Cardiac muscle cell (in vitro differentiated cells and primary cell): Measurements from ENCODE around the gene IFIT1B. TPM values are rescaled to one million over a fixed set of nuclear protein-coding genes. Genes with fewer than 3 reads are reported as not detected.

ENCODE experiments used
- DNase-seq, 2 donors: peaks; one replicate each; pipeline versions ENCODE4 v3.0.0 to v3.0.0-alpha.2; 2010 to 2017; ENCODE audit warnings: low read depth in 1 of 2, low spot score in 1 of 2
- H3K27ac ChIP-seq: fragments of 200-600 bp; sonication (generic); 2 replicates; pipeline ENCODE4 v1.5.1; 2016
- H3K27me3 ChIP-seq: fragments of 200-600 bp; sonication (generic); 2 replicates; pipeline ENCODE4 v1.6.0; 2016; ENCODE audit warnings: control low read depth
- H3K36me3 ChIP-seq: fragments of 200-600 bp; sonication (generic); 2 replicates; pipeline ENCODE4 v1.5.1; 2016; ENCODE audit warnings: control low read depth
- H3K4me1 ChIP-seq: fragments of 200-600 bp; sonication (generic); 2 replicates; pipeline ENCODE4 v1.8.1; 2017; ENCODE audit warnings: low read depth, mild to moderate bottlenecking, mixed run types
- H3K4me3 ChIP-seq: fragments of 200-600 bp; sonication (generic); 2 replicates; pipeline ENCODE4 v1.5.1; 2016; ENCODE audit warnings: mild to moderate bottlenecking
- H3K9me3 ChIP-seq: fragments of 200-600 bp; sonication (generic); 2 replicates; pipeline ENCODE4 v1.5.1; 2017; ENCODE audit warnings: low read depth, mild to moderate bottlenecking, control low read depth
- polyA plus RNA-seq: library from polyadenylated mRNA; unstranded; fragments of >200 nt; fragmentation: Nextera tagmentation; extraction: Ambion mirVana; gene quantifications from 2 replicates; pipeline ENCODE4 v1.2.1, GENCODE V29; 2016
- total RNA-seq: library from RNA; depleted of rRNA; stranded (reverse); fragments of >200 nt; gene quantifications from 2 replicates; pipeline ENCODE4 v1.2.3, GENCODE V29; 2016
- TF ChIP-seq, protein P1 (sequence below): IDR thresholded peaks from 2 replicates; pipeline ENCODE4 v1.5.1; 2012; ENCODE audit warnings: low read depth, mild to moderate bottlenecking, low read length

The IFIT1B gene
- total and polyA plus RNA-seq, 2 experiments from 2014 or later: 0.99 TPM; not detected in 1

DNA sequence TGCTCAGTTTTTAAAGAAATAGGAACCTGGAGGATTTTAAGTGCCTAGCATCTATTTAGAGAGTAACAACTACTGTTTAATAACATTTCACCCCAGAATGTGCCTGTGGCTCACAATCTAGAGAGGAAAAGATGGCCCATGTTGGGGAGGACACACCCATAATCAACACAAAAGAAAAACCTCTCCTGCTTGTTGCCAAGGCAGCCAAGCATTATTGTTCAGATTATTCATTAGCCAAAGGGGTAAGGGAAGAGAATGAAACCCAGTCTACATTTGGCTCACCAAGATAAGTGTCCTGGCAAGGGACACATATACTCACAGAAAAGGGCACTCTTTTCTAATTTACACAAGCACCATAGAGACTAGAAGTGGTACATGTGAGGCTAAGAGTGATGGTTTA is 17.7 kb upstream of the IFIT1B start:
- Histone ChIP-seq H3K27ac (no peak overlapping the region), H3K27me3 (no peaks in the 10 kb centered on the region), H3K4me3 (no peak overlapping the region), H3K36me3 (no peaks in the 10 kb centered on the region), H3K9me3 (no peaks in the 10 kb centered on the region), H3K4me1 (no peaks in the 10 kb centered on the region)
- TF ChIP-seq, protein P1, sequence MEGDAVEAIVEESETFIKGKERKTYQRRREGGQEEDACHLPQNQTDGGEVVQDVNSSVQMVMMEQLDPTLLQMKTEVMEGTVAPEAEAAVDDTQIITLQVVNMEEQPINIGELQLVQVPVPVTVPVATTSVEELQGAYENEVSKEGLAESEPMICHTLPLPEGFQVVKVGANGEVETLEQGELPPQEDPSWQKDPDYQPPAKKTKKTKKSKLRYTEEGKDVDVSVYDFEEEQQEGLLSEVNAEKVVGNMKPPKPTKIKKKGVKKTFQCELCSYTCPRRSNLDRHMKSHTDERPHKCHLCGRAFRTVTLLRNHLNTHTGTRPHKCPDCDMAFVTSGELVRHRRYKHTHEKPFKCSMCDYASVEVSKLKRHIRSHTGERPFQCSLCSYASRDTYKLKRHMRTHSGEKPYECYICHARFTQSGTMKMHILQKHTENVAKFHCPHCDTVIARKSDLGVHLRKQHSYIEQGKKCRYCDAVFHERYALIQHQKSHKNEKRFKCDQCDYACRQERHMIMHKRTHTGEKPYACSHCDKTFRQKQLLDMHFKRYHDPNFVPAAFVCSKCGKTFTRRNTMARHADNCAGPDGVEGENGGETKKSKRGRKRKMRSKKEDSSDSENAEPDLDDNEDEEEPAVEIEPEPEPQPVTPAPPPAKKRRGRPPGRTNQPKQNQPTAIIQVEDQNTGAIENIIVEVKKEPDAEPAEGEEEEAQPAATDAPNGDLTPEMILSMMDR: no peak
- DNase-seq: no peak

DNA sequence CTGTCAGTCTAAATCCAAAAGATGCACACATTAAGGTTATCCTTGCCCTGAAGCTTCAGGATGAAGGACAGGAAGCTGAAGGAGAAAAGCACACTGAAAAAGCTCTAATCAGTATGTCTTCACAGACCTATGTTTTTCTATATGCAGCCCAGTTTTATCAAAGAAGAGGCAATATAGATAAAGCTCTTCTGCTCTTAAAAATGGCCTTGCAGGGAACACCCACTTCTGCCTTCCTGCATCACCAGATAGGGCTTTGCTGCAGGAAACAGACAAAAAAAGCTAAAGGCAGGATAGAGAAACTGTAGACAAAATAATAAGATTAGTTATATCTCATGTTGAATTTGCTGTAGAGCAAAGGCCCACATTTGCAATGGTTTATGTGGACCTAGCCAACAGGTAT is 14.9 kb upstream of the IFIT1B start:
- no peak for DNase-seq
- H3K4me3 ChIP-seq: no peak overlapping the region
- H3K27me3 ChIP-seq: no peaks in the 10 kb centered on the region
- no peak overlapping the region for H3K27ac ChIP-seq
- H3K9me3 ChIP-seq: no peaks in the 10 kb centered on the region
- no peaks in the 10 kb centered on the region for H3K4me1 ChIP-seq
- TF ChIP-seq, protein P1: no peak
- no peaks in the 10 kb centered on the region for H3K36me3 ChIP-seq

GRCh38 chr10:89363729-89364442 is 14.0 kb upstream of the IFIT1B start:
- no peaks in the 10 kb centered on the region for H3K9me3 ChIP-seq
- H3K27ac ChIP-seq: no peak overlapping the region
- H3K4me1 ChIP-seq: no peaks in the 10 kb centered on the region
- no peaks in the 10 kb centered on the region for H3K36me3 ChIP-seq
- H3K4me3 ChIP-seq: no peak overlapping the region
- DNase-seq: no peak
- TF ChIP-seq, protein P1: no peak
- no peaks in the 10 kb centered on the region for H3K27me3 ChIP-seq

GRCh38 chr10:89364531-89364930 is 13.3 kb upstream of the IFIT1B start:
- Histone ChIP-seq H3K27ac (no peak overlapping the region), H3K9me3 (no peaks in the 10 kb centered on the region), H3K4me1 (no peaks in the 10 kb centered on the region), H3K36me3 (no peaks in the 10 kb centered on the region), H3K27me3 (no peaks in the 10 kb centered on the region), H3K4me3 (no peak overlapping the region)
- no peak for DNase-seq
- TF ChIP-seq, protein P1: no peak

DNA sequence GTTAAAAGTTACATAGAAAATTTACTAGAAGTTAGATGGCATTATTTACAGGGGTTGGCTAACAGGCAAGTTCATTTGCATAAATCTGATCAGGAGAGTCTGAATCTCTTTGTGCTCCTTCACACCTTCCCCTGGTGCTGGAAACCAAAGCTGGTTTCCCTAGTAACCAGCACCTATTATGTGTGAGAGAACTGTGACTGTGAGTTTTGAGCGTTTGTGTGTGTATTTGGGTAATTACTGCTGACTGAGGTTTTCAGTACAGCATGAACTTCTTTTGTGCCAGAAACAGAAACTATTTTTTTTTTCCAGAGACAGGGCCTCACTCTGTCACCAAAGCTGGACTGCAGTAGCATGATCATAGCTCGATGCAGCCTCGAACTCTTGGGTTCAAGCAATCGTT is 10.3 kb upstream of the IFIT1B start:
- TF ChIP-seq, protein P1: no peak
- no peak overlapping the region for H3K4me3 ChIP-seq
- no peak for DNase-seq

More for the DNA sequence above, 10.3 kb upstream of the IFIT1B start:
- Histone ChIP-seq H3K27ac (no peak overlapping the region), H3K9me3 (no peaks in the 10 kb centered on the region), H3K4me1 (no peaks in the 10 kb centered on the region), H3K36me3 (no peaks in the 10 kb centered on the region), H3K27me3 (no peaks in the 10 kb centered on the region)
